Testis (tissue), 3 donors: ENCODE results near the gene PJVK. TPM values are rescaled to one million over a fixed set of nuclear protein-coding genes. Genes with fewer than 3 reads are reported as not detected.
A peak's percentile ranks its signal among the peaks of the same experiment; 100 is the strongest.

Experiments
- DNase-seq: peaks from one replicate; pipeline ENCODE4 v3.0.0-alpha.2; 2019
- H3K27ac ChIP-seq, 2 donors: fragments of 200-600 bp; sonication (generic); one replicate each; pipeline ENCODE4 v1.5.1; 2019
- H3K27me3 ChIP-seq: fragments of 200-600 bp; sonication (generic); one replicate; pipeline ENCODE4 v1.5.1; 2019
- H3K36me3 ChIP-seq: fragments of 200-600 bp; sonication (generic); one replicate; pipeline ENCODE4 v1.5.1; 2017; ENCODE audit warnings: low read depth; ENCODE audit errors: missing control alignments
- H3K4me1 ChIP-seq: fragments of 200-600 bp; sonication (generic); one replicate; pipeline ENCODE4 v1.5.1; 2019
- H3K4me3 ChIP-seq, 2 donors: fragments of 200-600 bp; sonication (generic); one replicate each; pipeline ENCODE4 v1.5.1; 2017 to 2019
- H3K9me3 ChIP-seq: fragments of 200-600 bp; sonication (generic); one replicate; pipeline ENCODE4 v1.5.1; 2017
- CTCF ChIP-seq, 3 experiments: fragments of 450-650 bp in 2 of 3; fragments of 200-600 bp in 1 of 3; sonication (generic) in 1 of 3; IDR thresholded peaks; one replicate each; pipeline ENCODE4 v1.5.1; 2016 to 2019; ENCODE audit warnings: antibody characterized with exemption in 3 of 3, mild to moderate bottlenecking in 2 of 3, moderate library complexity in 1 of 3
- POLR2A ChIP-seq: fragments of 450-650 bp; IDR thresholded peaks from one replicate; pipeline ENCODE4 v1.6.1; 2017; ENCODE audit warnings: antibody characterized with exemption, mild to moderate bottlenecking, moderate library complexity
- WGBS, 2 donors: methylation state at CpG; one replicate each; pipeline ENCODE4 v1.1.5; 2018; 5-methylcytosine and 5-hydroxymethylcytosine counted together
- intact Hi-C: fragments of 100-400 bp; cut with DNase I; formaldehyde crosslinking; loops from one replicate; pipeline ENCODE4 v1.15.1; 2023; ENCODE audit warnings: low total_unique reads
- polyA plus RNA-seq: library from polyadenylated mRNA; stranded (reverse); fragments of 350-450 nt; fragmentation: Illumina TruSeq; extraction: RNeasy Lipid Tissue Mini Kit (QIAGEN cat#74804); gene quantifications from one replicate; pipeline ENCODE4 v1.2.3, GENCODE V29; 2014; ENCODE audit warnings: low read depth, low replicate concordance; ENCODE audit not compliant: insufficient read depth
- total RNA-seq, 2 donors: library from RNA; depleted of rRNA; stranded (reverse); fragments of >200 nt; gene quantifications; one replicate each; pipeline ENCODE4 v1.2.3, GENCODE V29; 2016

PJVK gene
- total and polyA plus RNA-seq, 3 donors from 2014 or later = 20.6 to 61.3 (median 31.7) TPM

GRCh38 chr2:178449700-178450523, 1.3 kb upstream of the PJVK start:
- no peaks in the 10 kb centered on the region for H3K27me3 ChIP-seq
- no peaks in the 10 kb centered on the region for H3K9me3 ChIP-seq
- peak overlapping the region; percentile 94 to 99 for H3K27ac ChIP-seq
- TF ChIP-seq CTCF (IDR thresholded peaks at IDR 0.05) = no peak
- TF ChIP-seq POLR2A = no peak
- peaks cover 6% of the 10 kb centered on the region for H3K4me1 ChIP-seq
- H3K36me3 ChIP-seq = no peaks in the 10 kb centered on the region
- no peak for DNase-seq
- 2 to 6% methylated on average over 18 of the region's 18 CpGs for WGBS, 2 donors
- H3K4me3 ChIP-seq = peak overlapping the region; percentile 76 to 89
- intact Hi-C loops = no loop called here

- Histone ChIP-seq H3K9me3 (no peaks in the 10 kb centered on the region), H3K27me3 (no peaks in the 10 kb centered on the region), H3K36me3 (no peaks in the 10 kb centered on the region), H3K27ac (peak overlapping the region; percentile 94 to 99), H3K4me3 (peak overlapping the region; percentile 76 to 89), H3K4me1 (peaks cover 6% of the 10 kb centered on the region)
- 0 to 2% methylated on average over 10 to 25 of the region's 25 CpGs for WGBS, 2 donors
- DNase-seq = no peak
- intact Hi-C loops = no loop called here
- TF ChIP-seq POLR2A (no peak), CTCF (IDR thresholded peaks at IDR 0.05) (no peak)
Observed at GRCh38 chr2:178450524-178450773, 729 bp upstream of the PJVK start.

GRCh38 chr2:178452334-178452733, 1.2 kb downstream of the PJVK start:
- no peaks in the 10 kb centered on the region for H3K27me3 ChIP-seq
- peak overlapping the region in 1 of 2 donors; percentile 76 for H3K4me3 ChIP-seq
- H3K4me1 ChIP-seq = peaks cover 6% of the 10 kb centered on the region
- H3K27ac ChIP-seq = peak overlapping the region in 1 of 2 donors; percentile 99
- WGBS, 2 donors = 60 to 83% methylated on average over 2 of the region's 2 CpGs
- TF ChIP-seq CTCF (IDR thresholded peaks at IDR 0.05) (no peak), POLR2A (no peak)
- DNase-seq = no peak
- intact Hi-C loops = no loop called here
- no peaks in the 10 kb centered on the region for H3K9me3 ChIP-seq
- H3K36me3 ChIP-seq = no peaks in the 10 kb centered on the region

GRCh38 chr2:178452870-178453269, 1.7 kb downstream of the PJVK start:
- TF ChIP-seq POLR2A = no peak
- no peak for TF ChIP-seq CTCF (IDR thresholded peaks at IDR 0.05)
- WGBS, 2 donors = 57 to 58% methylated on average over 5 of the region's 5 CpGs
- no peak for DNase-seq
- no peaks in the 10 kb centered on the region for H3K27me3 ChIP-seq
- no peak overlapping the region for H3K27ac ChIP-seq
- no peaks in the 10 kb centered on the region for H3K9me3 ChIP-seq
- H3K4me3 ChIP-seq = no peak overlapping the region
- H3K4me1 ChIP-seq = peaks cover 6% of the 10 kb centered on the region
- intact Hi-C loops = no loop called here
- H3K36me3 ChIP-seq = no peaks in the 10 kb centered on the region

DNA sequence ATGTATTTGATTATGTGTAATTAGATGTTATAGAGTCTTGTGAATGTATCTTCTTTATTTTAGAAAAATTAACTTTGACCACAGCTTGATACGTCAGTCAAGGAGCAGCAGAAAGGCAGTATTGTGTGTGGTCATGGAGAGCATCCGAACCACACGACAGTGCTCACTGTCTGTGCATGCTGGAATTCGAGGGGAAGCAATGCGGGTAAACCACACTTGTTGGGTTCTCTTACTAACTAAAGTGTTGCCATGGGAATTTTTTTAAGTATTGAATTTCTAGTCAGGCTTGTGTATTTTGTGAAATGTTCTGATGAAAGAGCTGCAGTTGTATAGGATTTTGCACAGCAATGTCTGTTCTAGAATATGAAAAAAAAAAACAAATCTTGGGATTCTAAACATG, 4.8 kb downstream of the PJVK start:
- Histone ChIP-seq H3K9me3 (no peaks in the 10 kb centered on the region), H3K36me3 (no peaks in the 10 kb centered on the region), H3K27ac (no peak overlapping the region), H3K4me1 (no peaks in the 10 kb centered on the region), H3K4me3 (no peak overlapping the region), H3K27me3 (no peaks in the 10 kb centered on the region)
- TF ChIP-seq POLR2A (no peak), CTCF (IDR thresholded peaks at IDR 0.05) (no peak)
- 89 to 92% methylated on average over 5 of the region's 5 CpGs for WGBS, 2 donors
- no peak for DNase-seq
- intact Hi-C loops = no loop called here
